Adrenal gland (tissue), 5 donors: ENCODE measurements around the gene ZNF138.

Experiments used
- CTCF ChIP-seq, 6 experiments: fragments of 450-650 bp in 4 of 6; fragments of 200-600 bp in 2 of 6; sonication (generic) in 1 of 6; IDR thresholded peaks; 1 replicate in 5 of 6; 2 replicates in 1 of 6; pipeline versions ENCODE4 v1.5.1 to v1.8.0; 2016 to 2021; ENCODE audit warnings: antibody characterized with exemption in 6 of 6, mild to moderate bottlenecking in 2 of 6, moderate library complexity in 1 of 6
- POLR2A ChIP-seq, 2 donors: fragments of 450-650 bp; IDR thresholded peaks; one replicate each; pipeline ENCODE4 v1.6.1; 2017; ENCODE audit warnings: antibody characterized with exemption in 2 of 2, mild to moderate bottlenecking in 2 of 2, moderate library complexity in 1 of 2
- donor health status: DM: no; HTN: no; CAD: no.

GRCh38 chr7:64793106-64793755, 997 bp upstream of the ZNF138 start:
- TF ChIP-seq CTCF (IDR thresholded peaks at IDR 0.05), result no peak
- TF ChIP-seq POLR2A (IDR thresholded peaks at IDR 0.05), result no peak
